ENCODE results near the gene SRP19.

DNA sequence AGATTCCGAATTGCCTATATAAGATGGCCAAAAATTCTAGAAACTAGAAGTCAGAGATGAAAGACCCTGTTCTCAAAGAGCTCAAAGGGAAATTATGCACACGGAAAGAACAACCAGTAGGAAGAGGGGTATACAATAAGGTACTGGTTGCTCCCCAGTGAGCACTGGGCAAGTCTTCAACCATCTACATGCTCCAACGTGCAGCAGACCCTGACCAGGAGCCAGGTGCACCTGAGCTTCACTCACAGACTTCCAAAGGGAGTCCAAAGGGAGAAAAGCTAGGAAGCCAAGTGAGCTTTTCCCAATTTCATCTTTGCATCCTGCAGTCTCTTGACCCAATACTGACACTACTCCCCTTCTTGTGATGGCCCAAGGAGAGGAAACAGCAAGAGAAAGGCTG, 57.0 kb downstream of the SRP19 start:
- no peak for TF ChIP-seq POLR2A (IDR thresholded peaks at IDR 0.05)
- TF ChIP-seq, protein P1, sequence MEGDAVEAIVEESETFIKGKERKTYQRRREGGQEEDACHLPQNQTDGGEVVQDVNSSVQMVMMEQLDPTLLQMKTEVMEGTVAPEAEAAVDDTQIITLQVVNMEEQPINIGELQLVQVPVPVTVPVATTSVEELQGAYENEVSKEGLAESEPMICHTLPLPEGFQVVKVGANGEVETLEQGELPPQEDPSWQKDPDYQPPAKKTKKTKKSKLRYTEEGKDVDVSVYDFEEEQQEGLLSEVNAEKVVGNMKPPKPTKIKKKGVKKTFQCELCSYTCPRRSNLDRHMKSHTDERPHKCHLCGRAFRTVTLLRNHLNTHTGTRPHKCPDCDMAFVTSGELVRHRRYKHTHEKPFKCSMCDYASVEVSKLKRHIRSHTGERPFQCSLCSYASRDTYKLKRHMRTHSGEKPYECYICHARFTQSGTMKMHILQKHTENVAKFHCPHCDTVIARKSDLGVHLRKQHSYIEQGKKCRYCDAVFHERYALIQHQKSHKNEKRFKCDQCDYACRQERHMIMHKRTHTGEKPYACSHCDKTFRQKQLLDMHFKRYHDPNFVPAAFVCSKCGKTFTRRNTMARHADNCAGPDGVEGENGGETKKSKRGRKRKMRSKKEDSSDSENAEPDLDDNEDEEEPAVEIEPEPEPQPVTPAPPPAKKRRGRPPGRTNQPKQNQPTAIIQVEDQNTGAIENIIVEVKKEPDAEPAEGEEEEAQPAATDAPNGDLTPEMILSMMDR (IDR thresholded peaks at IDR 0.05): no peak

Data from adrenal gland (tissue), 5 donors.